ENCODE measurements around the gene BBS5. TPM values are rescaled to one million over a fixed set of nuclear protein-coding genes. Genes with fewer than 3 reads are reported as not detected.
A peak's percentile ranks its signal among the peaks of the same experiment; 100 is the strongest.

The BBS5 gene
- total and polyA plus RNA-seq, 4 donors: 1.3 to 12.6 (median 9.0) TPM

GRCh38 chr2:169504651-169505050, 25.4 kb downstream of the BBS5 start:
- ATAC-seq (ENCODE audit: low FRiP score) (no peak), DNase-seq (no peak)
- intact Hi-C loops (cut with DNase I): no loop called here
- H3K27me3 ChIP-seq (ENCODE audit: control insufficient read depth in 1 of 2, insufficient read depth in 2 of 2, low read length in 1 of 2): no peaks in the 10 kb centered on the region
- no peak overlapping the region for H3K4me3 ChIP-seq (ENCODE audit: low read length in 2 of 2)
- peaks cover 2 to 7% of the 10 kb centered on the region in 2 donors for H3K36me3 ChIP-seq (ENCODE audit: control insufficient read depth in 1 of 2, insufficient read depth in 2 of 2, low read length in 1 of 2)
- 97 to 98% methylated on average over 18 to 19 of the region's 19 CpGs for WGBS, 2 donors
- no peaks in the 10 kb centered on the region for H3K9me3 ChIP-seq (ENCODE audit: control insufficient read depth, low read length)
- H3K27ac ChIP-seq (ENCODE audit: low read depth in 1 of 2, low read length in 2 of 2): no peak overlapping the region
- H3K4me1 ChIP-seq (ENCODE audit: control insufficient read depth in 1 of 2, insufficient read depth in 2 of 2, low read length in 2 of 2): no peaks in the 10 kb centered on the region

GRCh38 chr2:169507698-169508097, 28.4 kb downstream of the BBS5 start:
- Histone ChIP-seq H3K4me1 (ENCODE audit: control insufficient read depth in 1 of 2, insufficient read depth in 2 of 2, low read length in 2 of 2) (peaks cover 0 to 5% of the 10 kb centered on the region in 2 donors), H3K9me3 (ENCODE audit: control insufficient read depth, low read length) (no peaks in the 10 kb centered on the region), H3K27me3 (ENCODE audit: control insufficient read depth in 1 of 2, insufficient read depth in 2 of 2, low read length in 1 of 2) (no peaks in the 10 kb centered on the region), H3K27ac (ENCODE audit: low read depth in 1 of 2, low read length in 2 of 2) (no peak overlapping the region), H3K4me3 (ENCODE audit: low read length in 2 of 2) (no peak overlapping the region), H3K36me3 (ENCODE audit: control insufficient read depth in 1 of 2, insufficient read depth in 2 of 2, low read length in 1 of 2) (no peaks in the 10 kb centered on the region)
- intact Hi-C loops (cut with DNase I): no loop called here
- ATAC-seq (ENCODE audit: low FRiP score) (no peak), DNase-seq (no peak)

GRCh38 chr2:169509298-169509885, 30.1 kb downstream of the BBS5 start, which contains the start of gene KLHL41:
KLHL41 (plus strand) TSS chr2:169509702; CDS start chr2:169509779, 77 bp downstream.
- ATAC-seq (ENCODE audit: low FRiP score) (no peak), DNase-seq (no peak)
- H3K4me3 ChIP-seq (ENCODE audit: low read length in 2 of 2): no peak within 1 kb of the TSS
- no peaks in the 10 kb centered on the region for H3K36me3 ChIP-seq (ENCODE audit: control insufficient read depth in 1 of 2, insufficient read depth in 2 of 2, low read length in 1 of 2)
- 56 to 60% methylated on average over 4 of the region's 4 CpGs for WGBS, 2 donors
- peak within 1 kb of the TSS in 1 of 2 donors; percentile 88 for H3K27ac ChIP-seq (ENCODE audit: low read depth in 1 of 2, low read length in 2 of 2)
- H3K4me1 ChIP-seq (ENCODE audit: control insufficient read depth in 1 of 2, insufficient read depth in 2 of 2, low read length in 2 of 2): peaks cover 0 to 5% of the 10 kb centered on the region in 2 donors
- H3K27me3 ChIP-seq (ENCODE audit: control insufficient read depth in 1 of 2, insufficient read depth in 2 of 2, low read length in 1 of 2): no peaks in the 10 kb centered on the region
- intact Hi-C loops (cut with DNase I): no loop called here
- H3K9me3 ChIP-seq (ENCODE audit: control insufficient read depth, low read length): no peaks in the 10 kb centered on the region

- ATAC-seq (ENCODE audit: low FRiP score) (no peak), DNase-seq (no peak)
- Histone ChIP-seq H3K27ac (ENCODE audit: low read depth in 1 of 2, low read length in 2 of 2) (no peak overlapping the region), H3K4me3 (ENCODE audit: low read length in 2 of 2) (no peak overlapping the region), H3K27me3 (ENCODE audit: control insufficient read depth in 1 of 2, insufficient read depth in 2 of 2, low read length in 1 of 2) (no peaks in the 10 kb centered on the region), H3K36me3 (ENCODE audit: control insufficient read depth in 1 of 2, insufficient read depth in 2 of 2, low read length in 1 of 2) (no peaks in the 10 kb centered on the region), H3K4me1 (ENCODE audit: control insufficient read depth in 1 of 2, insufficient read depth in 2 of 2, low read length in 2 of 2) (peaks cover 0 to 5% of the 10 kb centered on the region in 2 donors), H3K9me3 (ENCODE audit: control insufficient read depth, low read length) (no peaks in the 10 kb centered on the region)
- 74 to 75% methylated on average over 8 of the region's 8 CpGs for WGBS, 2 donors
- intact Hi-C loops (cut with DNase I): no loop called here
These were observed 30.7 kb downstream of the BBS5 start for GRCh38 chr2:169509955-169510354.

GRCh38 chr2:169510496-169510895, 31.2 kb downstream of the BBS5 start:
- intact Hi-C loops (cut with DNase I): no loop called here
- H3K36me3 ChIP-seq (ENCODE audit: control insufficient read depth in 1 of 2, insufficient read depth in 2 of 2, low read length in 1 of 2): no peaks in the 10 kb centered on the region
- H3K27me3 ChIP-seq (ENCODE audit: control insufficient read depth in 1 of 2, insufficient read depth in 2 of 2, low read length in 1 of 2): no peaks in the 10 kb centered on the region
- H3K9me3 ChIP-seq (ENCODE audit: control insufficient read depth, low read length): no peaks in the 10 kb centered on the region
- ATAC-seq (ENCODE audit: low FRiP score) (no peak), DNase-seq (no peak)
- WGBS, 2 donors: 93 to 98% methylated on average over 4 of the region's 4 CpGs
- peaks cover 0 to 5% of the 10 kb centered on the region in 2 donors for H3K4me1 ChIP-seq (ENCODE audit: control insufficient read depth in 1 of 2, insufficient read depth in 2 of 2, low read length in 2 of 2)
- no peak overlapping the region for H3K4me3 ChIP-seq (ENCODE audit: low read length in 2 of 2)
- no peak overlapping the region for H3K27ac ChIP-seq (ENCODE audit: low read depth in 1 of 2, low read length in 2 of 2)

GRCh38 chr2:169511818-169512217, 32.5 kb downstream of the BBS5 start:
- DNase-seq (no peak), ATAC-seq (ENCODE audit: low FRiP score) (no peak)
- H3K36me3 ChIP-seq (ENCODE audit: control insufficient read depth in 1 of 2, insufficient read depth in 2 of 2, low read length in 1 of 2): no peaks in the 10 kb centered on the region
- no peaks in the 10 kb centered on the region for H3K9me3 ChIP-seq (ENCODE audit: control insufficient read depth, low read length)
- H3K4me3 ChIP-seq (ENCODE audit: low read length in 2 of 2): no peak overlapping the region
- peaks cover 0 to 5% of the 10 kb centered on the region in 2 donors for H3K4me1 ChIP-seq (ENCODE audit: control insufficient read depth in 1 of 2, insufficient read depth in 2 of 2, low read length in 2 of 2)
- H3K27me3 ChIP-seq (ENCODE audit: control insufficient read depth in 1 of 2, insufficient read depth in 2 of 2, low read length in 1 of 2): no peaks in the 10 kb centered on the region
- H3K27ac ChIP-seq (ENCODE audit: low read depth in 1 of 2, low read length in 2 of 2): no peak overlapping the region
- intact Hi-C loops (cut with DNase I): no loop called here
- 89 to 91% methylated on average over 1 of the region's 1 CpG for WGBS, 2 donors

GRCh38 chr2:169512525-169512924, 33.2 kb downstream of the BBS5 start:
- H3K9me3 ChIP-seq (ENCODE audit: control insufficient read depth, low read length): no peaks in the 10 kb centered on the region
- no peak for ATAC-seq (ENCODE audit: low FRiP score)
- no peak overlapping the region for H3K4me3 ChIP-seq (ENCODE audit: low read length in 2 of 2)
- no peak overlapping the region for H3K27ac ChIP-seq (ENCODE audit: low read depth in 1 of 2, low read length in 2 of 2)
- H3K36me3 ChIP-seq (ENCODE audit: control insufficient read depth in 1 of 2, insufficient read depth in 2 of 2, low read length in 1 of 2): no peaks in the 10 kb centered on the region
- DNase-seq: no peak
- H3K4me1 ChIP-seq (ENCODE audit: control insufficient read depth in 1 of 2, insufficient read depth in 2 of 2, low read length in 2 of 2): peaks cover 0 to 5% of the 10 kb centered on the region in 2 donors
- intact Hi-C loops (cut with DNase I): no loop called here
- H3K27me3 ChIP-seq (ENCODE audit: control insufficient read depth in 1 of 2, insufficient read depth in 2 of 2, low read length in 1 of 2): no peaks in the 10 kb centered on the region
- 16% methylated on average over 2 of the region's 2 CpGs for WGBS, 2 donors

GRCh38 chr2:169513094-169513493, 33.8 kb downstream of the BBS5 start:
- Histone ChIP-seq H3K4me1 (ENCODE audit: control insufficient read depth in 1 of 2, insufficient read depth in 2 of 2, low read length in 2 of 2) (peaks cover 0 to 5% of the 10 kb centered on the region in 2 donors), H3K27ac (ENCODE audit: low read depth in 1 of 2, low read length in 2 of 2) (no peak overlapping the region), H3K27me3 (ENCODE audit: control insufficient read depth in 1 of 2, insufficient read depth in 2 of 2, low read length in 1 of 2) (no peaks in the 10 kb centered on the region), H3K36me3 (ENCODE audit: control insufficient read depth in 1 of 2, insufficient read depth in 2 of 2, low read length in 1 of 2) (no peaks in the 10 kb centered on the region), H3K4me3 (ENCODE audit: low read length in 2 of 2) (no peak overlapping the region), H3K9me3 (ENCODE audit: control insufficient read depth, low read length) (no peaks in the 10 kb centered on the region)
- WGBS, 2 donors: 100% methylated on average over 1 of the region's 1 CpG
- ATAC-seq (ENCODE audit: low FRiP score): no peak
- DNase-seq: no peak
- intact Hi-C loops (cut with DNase I): no loop called here

- intact Hi-C loops (cut with DNase I): no loop called here
- DNase-seq: no peak
These were observed 34.6 kb downstream of the BBS5 start for GRCh38 chr2:169513926-169514325.

More at GRCh38 chr2:169513926-169514325, 34.6 kb downstream of the BBS5 start:
- no peak for ATAC-seq (ENCODE audit: low FRiP score)
- Histone ChIP-seq H3K4me3 (ENCODE audit: low read length in 2 of 2) (no peak overlapping the region), H3K9me3 (ENCODE audit: control insufficient read depth, low read length) (no peaks in the 10 kb centered on the region), H3K4me1 (ENCODE audit: control insufficient read depth in 1 of 2, insufficient read depth in 2 of 2, low read length in 2 of 2) (peaks cover 0 to 5% of the 10 kb centered on the region in 2 donors), H3K36me3 (ENCODE audit: control insufficient read depth in 1 of 2, insufficient read depth in 2 of 2, low read length in 1 of 2) (no peaks in the 10 kb centered on the region), H3K27ac (ENCODE audit: low read depth in 1 of 2, low read length in 2 of 2) (no peak overlapping the region), H3K27me3 (ENCODE audit: control insufficient read depth in 1 of 2, insufficient read depth in 2 of 2, low read length in 1 of 2) (no peaks in the 10 kb centered on the region)
- 57 to 58% methylated on average over 3 of the region's 3 CpGs for WGBS, 2 donors
